Measurements from ENCODE around the gene PTGS1. TPM values are rescaled to one million over a fixed set of nuclear protein-coding genes. Genes with fewer than 3 reads are reported as not detected.

PTGS1 gene
- total and polyA plus RNA-seq, 2 of the 13 experiments (the other 11 are each of a cell fraction or from before 2014, with no cell fraction given), result 0.07 to 0.08 TPM

DNA sequence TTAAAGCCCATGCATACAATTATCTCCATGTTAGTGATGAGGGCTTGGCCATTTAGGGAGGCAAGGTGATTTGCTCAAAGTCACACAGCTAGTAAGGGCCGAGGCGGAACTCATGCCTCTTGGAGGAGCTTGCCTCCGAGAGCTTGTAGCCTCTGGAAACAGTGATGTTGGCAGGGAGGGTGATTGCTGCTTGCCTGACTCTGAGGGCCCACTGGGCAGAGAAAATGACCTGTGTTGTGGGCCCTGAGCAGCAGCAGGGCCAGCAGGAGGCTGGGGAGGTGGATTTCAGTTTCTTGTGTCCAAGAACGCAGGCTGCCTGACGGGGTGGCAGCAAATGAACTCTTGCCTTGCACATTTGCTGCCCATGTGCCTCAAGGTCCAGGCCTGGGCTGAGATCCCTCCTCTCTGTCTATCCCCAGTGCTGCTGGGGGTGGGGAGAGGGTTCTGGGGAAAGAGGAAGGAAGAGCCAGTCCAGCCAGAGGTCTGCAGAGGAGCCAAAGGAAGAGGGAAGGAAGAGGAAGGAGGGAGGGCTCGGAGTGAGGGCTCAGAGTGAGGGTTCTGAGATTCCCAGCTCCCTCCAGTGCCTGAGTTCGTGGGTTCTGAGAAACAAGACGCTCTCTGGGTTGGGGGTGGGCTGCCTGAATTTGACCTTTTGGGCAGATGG is 16.2 kb upstream of the PTGS1 start (continued):
- TF ChIP-seq, protein P1, sequence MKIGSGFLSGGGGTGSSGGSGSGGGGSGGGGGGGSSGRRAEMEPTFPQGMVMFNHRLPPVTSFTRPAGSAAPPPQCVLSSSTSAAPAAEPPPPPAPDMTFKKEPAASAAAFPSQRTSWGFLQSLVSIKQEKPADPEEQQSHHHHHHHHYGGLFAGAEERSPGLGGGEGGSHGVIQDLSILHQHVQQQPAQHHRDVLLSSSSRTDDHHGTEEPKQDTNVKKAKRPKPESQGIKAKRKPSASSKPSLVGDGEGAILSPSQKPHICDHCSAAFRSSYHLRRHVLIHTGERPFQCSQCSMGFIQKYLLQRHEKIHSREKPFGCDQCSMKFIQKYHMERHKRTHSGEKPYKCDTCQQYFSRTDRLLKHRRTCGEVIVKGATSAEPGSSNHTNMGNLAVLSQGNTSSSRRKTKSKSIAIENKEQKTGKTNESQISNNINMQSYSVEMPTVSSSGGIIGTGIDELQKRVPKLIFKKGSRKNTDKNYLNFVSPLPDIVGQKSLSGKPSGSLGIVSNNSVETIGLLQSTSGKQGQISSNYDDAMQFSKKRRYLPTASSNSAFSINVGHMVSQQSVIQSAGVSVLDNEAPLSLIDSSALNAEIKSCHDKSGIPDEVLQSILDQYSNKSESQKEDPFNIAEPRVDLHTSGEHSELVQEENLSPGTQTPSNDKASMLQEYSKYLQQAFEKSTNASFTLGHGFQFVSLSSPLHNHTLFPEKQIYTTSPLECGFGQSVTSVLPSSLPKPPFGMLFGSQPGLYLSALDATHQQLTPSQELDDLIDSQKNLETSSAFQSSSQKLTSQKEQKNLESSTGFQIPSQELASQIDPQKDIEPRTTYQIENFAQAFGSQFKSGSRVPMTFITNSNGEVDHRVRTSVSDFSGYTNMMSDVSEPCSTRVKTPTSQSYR (CRISPR knock-in tag; IDR thresholded peaks at IDR 0.05; ENCODE audit: borderline replicate concordance), result no peak
- TF ChIP-seq ZBTB8A (CRISPR knock-in tag; IDR thresholded peaks at IDR 0.05; ENCODE audit: borderline replicate concordance, low read depth) (no peak), MIER2 (CRISPR knock-in tag; IDR thresholded peaks at IDR 0.05) (no peak), RAD21 (CRISPR knock-in tag; IDR thresholded peaks at IDR 0.05) (no peak), CCDC6 (CRISPR knock-in tag; IDR thresholded peaks at IDR 0.05) (no peak)
- TF ChIP-seq, protein P2, sequence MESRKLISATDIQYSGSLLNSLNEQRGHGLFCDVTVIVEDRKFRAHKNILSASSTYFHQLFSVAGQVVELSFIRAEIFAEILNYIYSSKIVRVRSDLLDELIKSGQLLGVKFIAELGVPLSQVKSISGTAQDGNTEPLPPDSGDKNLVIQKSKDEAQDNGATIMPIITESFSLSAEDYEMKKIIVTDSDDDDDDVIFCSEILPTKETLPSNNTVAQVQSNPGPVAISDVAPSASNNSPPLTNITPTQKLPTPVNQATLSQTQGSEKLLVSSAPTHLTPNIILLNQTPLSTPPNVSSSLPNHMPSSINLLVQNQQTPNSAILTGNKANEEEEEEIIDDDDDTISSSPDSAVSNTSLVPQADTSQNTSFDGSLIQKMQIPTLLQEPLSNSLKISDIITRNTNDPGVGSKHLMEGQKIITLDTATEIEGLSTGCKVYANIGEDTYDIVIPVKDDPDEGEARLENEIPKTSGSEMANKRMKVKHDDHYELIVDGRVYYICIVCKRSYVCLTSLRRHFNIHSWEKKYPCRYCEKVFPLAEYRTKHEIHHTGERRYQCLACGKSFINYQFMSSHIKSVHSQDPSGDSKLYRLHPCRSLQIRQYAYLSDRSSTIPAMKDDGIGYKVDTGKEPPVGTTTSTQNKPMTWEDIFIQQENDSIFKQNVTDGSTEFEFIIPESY (CRISPR knock-in tag; IDR thresholded peaks at IDR 0.05), result no peak
- TF ChIP-seq, protein P3, sequence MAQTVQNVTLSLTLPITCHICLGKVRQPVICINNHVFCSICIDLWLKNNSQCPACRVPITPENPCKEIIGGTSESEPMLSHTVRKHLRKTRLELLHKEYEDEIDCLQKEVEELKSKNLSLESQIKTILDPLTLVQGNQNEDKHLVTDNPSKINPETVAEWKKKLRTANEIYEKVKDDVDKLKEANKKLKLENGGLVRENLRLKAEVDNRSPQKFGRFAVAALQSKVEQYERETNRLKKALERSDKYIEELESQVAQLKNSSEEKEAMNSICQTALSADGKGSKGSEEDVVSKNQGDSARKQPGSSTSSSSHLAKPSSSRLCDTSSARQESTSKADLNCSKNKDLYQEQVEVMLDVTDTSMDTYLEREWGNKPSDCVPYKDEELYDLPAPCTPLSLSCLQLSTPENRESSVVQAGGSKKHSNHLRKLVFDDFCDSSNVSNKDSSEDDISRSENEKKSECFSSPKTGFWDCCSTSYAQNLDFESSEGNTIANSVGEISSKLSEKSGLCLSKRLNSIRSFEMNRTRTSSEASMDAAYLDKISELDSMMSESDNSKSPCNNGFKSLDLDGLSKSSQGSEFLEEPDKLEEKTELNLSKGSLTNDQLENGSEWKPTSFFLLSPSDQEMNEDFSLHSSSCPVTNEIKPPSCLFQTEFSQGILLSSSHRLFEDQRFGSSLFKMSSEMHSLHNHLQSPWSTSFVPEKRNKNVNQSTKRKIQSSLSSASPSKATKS (CRISPR knock-in tag; IDR thresholded peaks at IDR 0.05), result no peak
- TF ChIP-seq, protein P4, sequence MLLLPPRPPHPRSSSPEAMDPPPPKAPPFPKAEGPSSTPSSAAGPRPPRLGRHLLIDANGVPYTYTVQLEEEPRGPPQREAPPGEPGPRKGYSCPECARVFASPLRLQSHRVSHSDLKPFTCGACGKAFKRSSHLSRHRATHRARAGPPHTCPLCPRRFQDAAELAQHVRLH (CRISPR knock-in tag; IDR thresholded peaks at IDR 0.05; ENCODE audit: borderline replicate concordance, low read depth), result no peak

Data from HepG2 (cell line).